Neural crest cell (in vitro differentiated cells): ENCODE results near the gene DR1. TPM values are rescaled to one million over a fixed set of nuclear protein-coding genes. Genes with fewer than 3 reads are reported as not detected.

Source experiments
- total RNA-seq: library from RNA; stranded (reverse); gene quantifications from 2 replicates; pipeline ENCODE4 v1.2.1, GENCODE V29; 2021

Gene DR1
- total RNA-seq, 1 donor from 2014 or later = 62.7 TPM

Other genes starting within 250 kb of the DR1 start
- 38.3 and 40.8 TPM in 2 replicates for gene TMED5, start 165.5 kb upstream of the DR1 start, total RNA-seq
- 20.8 and 21.0 TPM in 2 replicates for gene CCDC18, start 165.2 kb upstream of the DR1 start, total RNA-seq
- gene FNBP1L, start 102.2 kb downstream of the DR1 start, total RNA-seq = 60.9 and 63.5 TPM in 2 replicates